Neural progenitor cell (in vitro differentiated cells): ENCODE results near the gene SPSB1. TPM values are rescaled to one million over a fixed set of nuclear protein-coding genes. Genes with fewer than 3 reads are reported as not detected.

Experiments used
- DNase-seq: peaks from one replicate; pipeline ENCODE4 v3.0.0-alpha.2; 2016; ENCODE audit warnings: low spot score
- H2AFZ ChIP-seq: fragments of 200-600 bp; sonication (generic); replicated peaks from 2 replicates; pipeline ENCODE4 v1.6.1; 2016; ENCODE audit warnings: antibody characterized with exemption
- H3F3A ChIP-seq: fragments of 200-600 bp; sonication (generic); 2 replicates; pipeline ENCODE4 v1.6.1; 2016; ENCODE audit warnings: antibody characterized with exemption, low read depth
- H3K27ac ChIP-seq: fragments of 200-600 bp; sonication (generic); 2 replicates; pipeline ENCODE4 v1.5.1; 2016; ENCODE audit warnings: mild to moderate bottlenecking
- H3K27me3 ChIP-seq: fragments of 200-600 bp; sonication (generic); 2 replicates; pipeline ENCODE4 v1.6.1; 2016; ENCODE audit warnings: mild to moderate bottlenecking, moderate library complexity
- H3K36me3 ChIP-seq: fragments of 200-600 bp; sonication (generic); 2 replicates; pipeline ENCODE4 v1.5.1; 2016
- H3K4me1 ChIP-seq: fragments of 200-600 bp; sonication (generic); 2 replicates; pipeline ENCODE4 v1.6.1; 2016; ENCODE audit warnings: mixed run types
- H3K4me2 ChIP-seq: fragments of 200-600 bp; sonication (generic); 2 replicates; pipeline ENCODE4 v1.6.1; 2016
- H3K4me3 ChIP-seq: fragments of 200-600 bp; sonication (generic); 2 replicates; pipeline ENCODE4 v1.5.1; 2016
- H3K79me2 ChIP-seq: fragments of 200-600 bp; sonication (generic); 2 replicates; pipeline ENCODE4 v1.6.1; 2016; ENCODE audit warnings: low read depth
- H3K9ac ChIP-seq: fragments of 200-600 bp; sonication (generic); 2 replicates; pipeline ENCODE4 v1.6.1; 2016
- H3K9me3 ChIP-seq: fragments of 200-600 bp; sonication (generic); 2 replicates; pipeline ENCODE4 v1.5.1; 2016; ENCODE audit warnings: low read depth
- H4K20me1 ChIP-seq: fragments of 200-600 bp; sonication (generic); 2 replicates; pipeline ENCODE4 v1.6.1; 2016; ENCODE audit warnings: low read depth
- H3K27ac Mint-ChIP-seq: 3 replicates; pipeline ENCODE4 v1.8.0; 2021; ENCODE audit warnings: mixed read lengths
- H3K27me3 Mint-ChIP-seq: 2 replicates; pipeline ENCODE4 v1.8.0; 2022; ENCODE audit warnings: low read depth, mild to moderate bottlenecking, inconsistent platforms, moderate library complexity, mixed read lengths; ENCODE audit not compliant: insufficient read depth
- H3K36me3 Mint-ChIP-seq: 3 replicates; pipeline ENCODE4 v1.8.0; 2021; ENCODE audit warnings: mixed read lengths
- H3K4me1 Mint-ChIP-seq: 3 replicates; pipeline ENCODE4 v1.8.0; 2021; ENCODE audit warnings: mixed read lengths
- H3K4me3 Mint-ChIP-seq: 3 replicates; pipeline ENCODE4 v1.8.0; 2021; ENCODE audit warnings: mild to moderate bottlenecking, moderate library complexity, mixed read lengths
- H3K9me3 Mint-ChIP-seq: 3 replicates; pipeline ENCODE4 v1.8.0; 2020; ENCODE audit warnings: mixed read lengths
- CTCF ChIP-seq: fragments of 200-600 bp; sonication (generic); IDR thresholded peaks from 2 replicates; pipeline ENCODE4 v1.5.1; 2017; ENCODE audit warnings: antibody characterized with exemption, mild to moderate bottlenecking
- EZH2 ChIP-seq: fragments of 200-600 bp; sonication (generic); IDR thresholded peaks from 2 replicates; pipeline ENCODE4 v1.6.1; 2017; ENCODE audit warnings: antibody characterized with exemption, mild to moderate bottlenecking, moderate library complexity
- EZH2phosphoT487 ChIP-seq: fragments of 200-600 bp; sonication (generic); IDR thresholded peaks from 2 replicates; pipeline ENCODE4 v1.6.1; 2017; ENCODE audit warnings: antibody characterized with exemption
- total RNA-seq: library from RNA; depleted of rRNA; stranded (reverse); fragments of >200 nt; gene quantifications from 2 replicates; pipeline ENCODE4 v1.2.3, GENCODE V29; 2015; ENCODE audit warnings: low replicate concordance

SPSB1 gene
- total RNA-seq, 1 donor from 2014 or later = 2.8 TPM

GRCh38 chr1:9360371-9361064, 67.8 kb downstream of the SPSB1 start:
- Mint-ChIP-seq H3K9me3 (no peaks in the 10 kb centered on the region), H3K36me3 (peaks cover 1% of the 10 kb centered on the region), H3K4me3 (no peak overlapping the region), H3K27ac (no peak overlapping the region), H3K4me1 (peaks cover 6% of the 10 kb centered on the region), H3K27me3 (peaks cover 7% of the 10 kb centered on the region)
- Histone ChIP-seq H3K79me2 (no peaks in the 10 kb centered on the region), H3K27me3 (no peaks in the 10 kb centered on the region), H3K4me1 (no peaks in the 10 kb centered on the region), H3K9ac (no peak overlapping the region), H3K9me3 (no peaks in the 10 kb centered on the region), H3K4me2 (no peak overlapping the region), H4K20me1 (no peaks in the 10 kb centered on the region), H3F3A (no peaks in the 10 kb centered on the region), H3K27ac (no peak overlapping the region), H3K36me3 (no peaks in the 10 kb centered on the region), H3K4me3 (no peak overlapping the region), H2AFZ (no peak overlapping the region)
- TF ChIP-seq CTCF = no peak
- TF ChIP-seq EZH2phosphoT487 = no peak
- no peak for TF ChIP-seq EZH2
- no peak for DNase-seq

GRCh38 chr1:9361630-9362260, 69.1 kb downstream of the SPSB1 start:
- H3K27me3 ChIP-seq = no peaks in the 10 kb centered on the region
- no peaks in the 10 kb centered on the region for H4K20me1 ChIP-seq
- H3F3A ChIP-seq = no peaks in the 10 kb centered on the region
- H3K36me3 Mint-ChIP-seq = peaks cover 1% of the 10 kb centered on the region
- no peaks in the 10 kb centered on the region for H3K79me2 ChIP-seq
- H3K27me3 Mint-ChIP-seq = peaks cover 2% of the 10 kb centered on the region
- no peaks in the 10 kb centered on the region for H3K4me1 ChIP-seq
- H3K27ac Mint-ChIP-seq = no peak overlapping the region
- H3K9me3 Mint-ChIP-seq = no peaks in the 10 kb centered on the region
- DNase-seq = no peak
- H3K4me3 Mint-ChIP-seq = no peak overlapping the region
- H3K9ac ChIP-seq = no peak overlapping the region
- peaks cover 6% of the 10 kb centered on the region for H3K4me1 Mint-ChIP-seq
- no peak overlapping the region for H3K4me3 ChIP-seq
- H3K27ac ChIP-seq = no peak overlapping the region
- H3K9me3 ChIP-seq = no peaks in the 10 kb centered on the region
- H3K36me3 ChIP-seq = no peaks in the 10 kb centered on the region
- H2AFZ ChIP-seq = no peak overlapping the region
- no peak overlapping the region for H3K4me2 ChIP-seq
- TF ChIP-seq CTCF (no peak), EZH2 (no peak), EZH2phosphoT487 (no peak)

GRCh38 chr1:9362488-9362887, 69.8 kb downstream of the SPSB1 start:
- no peak overlapping the region for H3K27ac Mint-ChIP-seq
- DNase-seq = no peak
- no peak overlapping the region for H3K27ac ChIP-seq
- H3K27me3 ChIP-seq = no peaks in the 10 kb centered on the region
- no peaks in the 10 kb centered on the region for H3K79me2 ChIP-seq
- no peak overlapping the region for H3K4me3 Mint-ChIP-seq
- no peaks in the 10 kb centered on the region for H3K4me1 ChIP-seq
- H3K4me2 ChIP-seq = no peak overlapping the region
- no peak overlapping the region for H3K9ac ChIP-seq
- H3K9me3 ChIP-seq = no peaks in the 10 kb centered on the region
- H3K36me3 ChIP-seq = no peaks in the 10 kb centered on the region
- no peaks in the 10 kb centered on the region for H3F3A ChIP-seq
- H3K36me3 Mint-ChIP-seq = peaks cover 1% of the 10 kb centered on the region
- H4K20me1 ChIP-seq = no peaks in the 10 kb centered on the region
- TF ChIP-seq EZH2phosphoT487 (no peak), EZH2 (no peak), CTCF (no peak)
- H2AFZ ChIP-seq = no peak overlapping the region
- H3K27me3 Mint-ChIP-seq = peaks cover 2% of the 10 kb centered on the region
- H3K9me3 Mint-ChIP-seq = no peaks in the 10 kb centered on the region
- H3K4me3 ChIP-seq = no peak overlapping the region
- H3K4me1 Mint-ChIP-seq = peaks cover 6% of the 10 kb centered on the region
